ENCODE results near the gene IRF2BP2.
"Not testable (repeated sequence)": the region's sequence is repeated elsewhere in the genome, so short reads cannot be mapped to it uniquely, and the experiment has no call there.

The IRF2BP2 gene

DNA sequence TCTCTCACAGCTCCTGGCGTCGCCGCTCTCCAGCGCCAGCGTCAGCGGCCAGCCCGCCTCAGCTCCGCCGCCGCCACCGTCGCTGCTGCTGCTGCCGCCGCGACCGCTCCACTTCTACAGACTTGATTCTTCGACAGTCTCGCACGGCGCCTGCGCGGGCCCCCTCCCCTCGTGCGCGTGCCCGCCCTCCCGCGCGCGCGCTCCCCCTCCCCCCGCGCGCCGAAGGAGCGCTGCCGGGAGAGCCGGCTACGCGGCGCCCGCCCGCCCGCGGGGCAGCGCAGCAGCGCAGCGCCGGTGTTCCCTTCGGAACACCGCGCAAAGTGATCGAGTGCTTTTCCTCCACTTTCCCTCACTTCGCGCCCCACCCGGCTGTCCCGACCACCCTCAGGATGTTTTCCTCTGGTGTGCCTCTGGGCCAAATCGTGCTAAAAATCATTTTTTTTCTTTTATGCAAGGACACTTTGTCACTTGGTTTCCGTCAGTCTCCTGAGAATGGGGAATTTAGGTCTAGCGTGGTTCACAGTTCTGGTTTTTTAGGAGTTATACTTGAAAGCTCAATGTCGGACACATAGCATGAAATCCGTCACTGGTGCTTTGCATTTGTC is at the start of gene IRF2BP2:
Gene IRF2BP2, minus strand, starts transcription at position 118 of the 605 bp plus-strand sequence. CDS start 684 bp downstream, outside the sequence.
- peak; percentile 76 to 78 for DNase-seq (ENCODE audit: low read depth in 2 of 2)

DNA sequence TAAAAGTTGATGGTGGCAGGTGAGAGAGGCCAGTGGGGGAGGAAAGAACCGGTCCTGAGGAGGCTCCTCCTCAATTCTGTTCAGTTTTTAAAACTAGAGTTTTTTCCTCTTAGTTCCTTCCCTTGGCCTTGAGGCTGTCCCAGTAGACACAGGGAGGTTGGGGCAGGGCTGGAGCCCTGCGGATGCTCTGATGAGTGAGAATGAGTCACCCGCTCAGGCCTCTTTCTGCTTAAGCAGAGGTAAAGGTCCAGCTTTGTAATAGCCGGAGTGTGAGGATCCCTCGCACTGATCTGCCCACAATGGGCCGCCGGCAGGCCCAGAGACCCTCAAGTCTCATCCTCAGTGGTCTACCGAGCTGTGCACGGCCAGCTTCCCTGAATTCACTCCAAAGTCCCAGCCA is 49.6 kb upstream of the IRF2BP2 start:
- DNase-seq (ENCODE audit: low read depth in 2 of 2), result no peak

DNA sequence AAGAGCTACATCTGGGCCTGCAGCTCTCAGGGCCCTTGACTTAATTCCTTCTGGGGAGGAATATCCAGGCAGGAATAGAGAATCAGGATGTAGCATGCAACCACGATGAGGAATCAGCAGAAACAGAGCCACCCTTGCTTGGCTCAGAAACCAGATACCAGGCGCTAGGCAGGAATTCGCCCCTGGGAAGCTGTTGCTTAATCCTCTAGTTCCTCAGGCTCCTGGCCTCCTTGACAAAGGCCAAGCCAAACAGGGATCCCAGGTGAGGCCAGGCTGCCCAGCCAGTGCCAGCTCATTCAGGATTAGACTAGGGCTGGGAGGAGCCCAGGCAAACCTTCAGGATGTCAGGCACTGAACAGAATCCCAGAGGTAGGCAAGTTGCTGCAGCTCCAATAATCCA is 48.2 kb upstream of the IRF2BP2 start:
- no peak for DNase-seq (ENCODE audit: low read depth in 2 of 2)

DNA sequence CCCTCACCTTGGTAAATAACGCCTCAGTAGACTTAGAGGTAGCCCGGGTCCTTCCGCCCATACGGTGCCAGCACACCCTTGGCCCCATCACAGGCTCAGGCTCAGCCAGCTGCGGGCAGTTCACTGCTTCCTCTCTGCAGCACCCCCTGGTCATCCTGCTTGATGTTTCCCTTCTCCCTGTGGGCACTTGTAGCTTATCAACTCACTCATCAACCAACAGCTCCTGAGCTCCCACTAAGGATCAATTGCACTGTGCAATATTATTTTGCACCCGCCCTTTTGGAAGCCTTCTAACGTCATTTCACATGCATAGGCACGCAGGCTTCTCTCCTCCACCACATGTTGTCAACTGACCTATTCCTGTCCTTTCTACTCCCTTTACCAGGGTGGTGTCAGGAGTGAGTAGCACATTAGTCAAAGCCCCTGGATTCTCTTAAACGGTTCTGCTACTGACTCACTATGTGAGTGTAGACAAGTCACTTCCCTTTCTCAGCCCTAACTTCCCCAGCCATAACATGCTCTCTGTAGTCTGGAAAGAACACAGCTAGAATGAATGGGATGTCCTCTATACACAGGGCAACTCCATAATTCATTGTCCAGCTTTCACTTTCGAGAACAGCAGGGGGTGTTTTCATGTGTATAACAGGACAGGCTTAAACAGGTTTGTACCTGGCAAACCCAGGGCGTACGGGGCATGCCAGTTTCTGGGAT is 47.1 kb upstream of the IRF2BP2 start:
- DNase-seq (ENCODE audit: low read depth in 2 of 2), result no peak

DNA sequence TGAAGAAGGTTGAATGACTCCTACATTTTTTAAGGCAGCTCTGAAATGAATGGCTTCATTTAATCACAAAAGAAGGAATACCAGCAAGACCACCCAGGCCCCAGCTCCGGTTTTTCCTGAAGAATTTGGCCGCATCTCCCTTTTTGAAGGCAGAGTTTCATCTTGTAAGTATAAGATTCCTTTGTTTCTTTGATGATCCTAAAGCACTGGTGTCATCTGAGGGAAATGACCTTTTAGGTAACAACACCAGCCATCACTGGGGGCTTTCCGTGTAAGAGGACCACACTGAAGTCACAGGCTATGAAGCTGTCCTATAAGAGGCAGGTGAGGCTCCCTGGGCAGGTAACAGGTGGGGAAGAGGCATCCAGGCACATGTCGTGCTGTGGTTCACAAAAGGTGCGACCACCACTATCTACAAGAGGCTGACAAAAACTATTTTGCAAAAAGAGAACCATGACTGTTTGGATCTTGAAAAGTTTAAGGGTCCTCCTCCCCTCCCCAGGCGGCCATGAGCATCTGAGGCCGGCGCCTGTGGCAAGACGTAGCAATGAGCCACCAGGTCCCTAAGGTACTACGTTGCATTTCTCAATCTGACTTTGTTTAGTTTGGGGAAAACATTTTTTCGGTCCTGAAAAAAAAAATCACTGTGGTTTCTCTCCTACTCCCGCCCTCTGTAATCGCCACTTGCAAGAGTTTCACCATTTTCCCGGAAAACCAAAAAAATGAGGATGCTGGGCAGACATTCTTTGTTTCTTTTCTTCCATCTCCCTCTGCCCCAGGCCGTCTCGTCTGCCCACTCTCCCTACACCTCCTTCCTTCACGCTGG is 46.3 kb upstream of the IRF2BP2 start:
- DNase-seq (ENCODE audit: low read depth in 2 of 2), result no peak

DNA sequence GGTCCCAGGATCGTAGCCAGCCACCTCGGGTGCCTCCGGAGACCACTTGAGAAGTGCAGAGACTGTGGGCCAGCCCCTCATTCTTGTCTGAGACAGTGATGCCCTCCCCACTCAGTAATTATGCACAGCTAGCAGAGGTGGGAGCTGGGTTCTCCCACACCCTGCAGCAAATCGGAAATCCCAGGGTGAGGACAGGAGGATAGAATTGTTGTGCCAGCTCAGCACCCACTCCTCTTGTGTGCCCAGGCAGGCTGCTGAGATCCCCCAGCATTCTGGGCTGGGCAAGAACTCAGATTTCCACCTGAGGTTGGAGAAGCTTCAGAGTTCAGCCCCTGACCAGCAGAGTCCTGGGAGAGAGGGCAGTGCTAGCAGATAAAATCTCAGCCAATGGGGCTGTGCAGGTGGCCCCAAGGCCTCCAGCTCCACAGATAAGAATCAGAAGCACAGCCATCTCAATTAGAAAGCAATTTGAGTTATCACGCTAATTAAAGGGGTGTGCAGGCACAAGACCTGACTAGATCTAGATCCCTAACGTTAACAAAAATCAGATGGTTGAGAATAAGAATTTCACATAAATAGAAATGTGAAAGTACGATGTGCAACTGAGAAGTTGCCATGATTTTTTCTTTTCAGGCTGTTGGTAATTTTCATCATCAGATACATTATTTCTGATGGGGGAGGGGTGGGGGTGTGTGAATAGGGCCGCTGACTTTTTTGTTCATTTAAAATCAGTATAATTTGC is 45.5 kb upstream of the IRF2BP2 start:
- no peak for DNase-seq (ENCODE audit: low read depth in 2 of 2)

DNA sequence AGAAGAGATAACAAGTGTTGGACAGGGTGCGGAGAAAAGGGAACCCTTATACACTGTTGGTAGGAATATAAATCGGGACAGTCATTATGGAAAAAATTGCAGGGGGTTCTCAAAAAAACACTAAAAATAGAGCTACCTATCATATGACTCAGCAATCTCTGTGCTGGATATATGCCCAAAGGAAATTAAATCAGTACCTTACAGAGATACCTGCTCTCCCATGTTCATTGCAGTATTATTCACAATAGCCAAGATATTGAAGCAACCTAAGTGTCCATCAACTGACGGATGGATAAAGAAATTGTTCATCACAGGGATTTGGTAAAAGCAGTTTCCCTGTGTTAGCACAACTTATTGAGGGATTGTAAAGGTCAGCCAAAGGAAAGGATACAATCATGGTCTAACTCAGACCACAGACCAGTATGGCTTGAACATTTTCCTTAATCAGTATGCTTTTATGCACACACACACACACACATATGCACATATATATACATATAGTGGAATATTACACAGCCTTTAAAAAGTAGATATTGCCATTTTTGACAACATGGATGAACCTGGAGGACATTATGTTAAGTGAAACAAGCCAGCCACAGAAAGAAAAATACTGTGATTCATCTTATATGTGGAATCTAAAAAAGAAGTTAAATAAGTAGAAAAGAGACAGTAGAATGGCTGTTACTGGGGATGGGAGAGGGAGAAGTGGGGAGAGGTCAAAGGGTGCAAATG is 44.2 kb upstream of the IRF2BP2 start:
- no peak for DNase-seq (ENCODE audit: low read depth in 2 of 2)

DNA sequence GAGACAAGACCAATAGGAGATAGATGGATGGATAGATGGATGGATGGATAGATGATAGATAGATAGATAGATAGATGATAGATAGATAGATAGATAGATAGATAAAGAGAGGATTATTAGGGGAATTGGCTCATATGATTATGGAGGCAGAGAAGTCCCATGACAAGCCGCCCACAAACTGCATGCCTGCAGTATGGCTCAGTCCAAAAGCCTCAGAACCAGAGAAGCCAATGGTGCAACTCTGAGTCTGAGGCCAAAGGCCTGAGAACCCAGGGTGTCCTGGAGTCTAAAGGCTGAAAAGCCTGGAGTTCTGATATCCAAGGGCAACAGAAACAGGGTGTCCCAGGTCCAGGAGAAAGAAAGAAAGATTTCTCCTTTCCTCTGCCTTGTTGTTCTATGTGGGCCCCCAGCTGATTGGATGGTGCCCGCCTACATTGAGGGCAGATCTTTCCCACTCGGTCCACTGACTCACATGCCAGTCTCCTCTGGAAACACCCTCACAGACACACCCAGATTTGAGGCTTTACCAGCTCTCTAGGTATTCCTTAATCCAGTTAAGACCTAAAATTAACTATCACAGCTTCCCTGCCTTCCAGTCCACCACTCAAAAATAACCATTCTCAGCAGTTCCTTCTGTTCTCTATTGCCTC is 39.6 kb upstream of the IRF2BP2 start:
- DNase-seq (ENCODE audit: low read depth in 2 of 2), result no peak

DNA sequence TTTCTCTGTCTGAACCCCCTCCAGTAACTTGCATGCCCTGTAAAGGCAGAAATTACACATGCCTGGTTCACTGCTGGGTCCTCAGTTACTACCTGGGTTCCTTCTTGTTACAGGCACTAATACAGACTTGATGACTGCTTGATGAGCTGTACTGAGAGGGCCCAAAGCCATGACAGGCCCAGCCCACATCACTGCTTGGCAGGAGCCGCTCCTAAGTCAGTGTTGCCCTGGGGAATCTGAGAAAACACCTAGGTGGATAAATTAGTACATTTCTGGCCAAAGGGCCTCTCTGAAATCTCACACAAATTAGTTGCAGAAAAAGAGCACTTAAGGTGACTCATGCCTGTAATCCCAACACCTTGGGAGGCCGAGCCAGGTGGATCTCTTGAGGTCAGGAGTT is 37.8 kb upstream of the IRF2BP2 start:
- DNase-seq (ENCODE audit: low read depth in 2 of 2), result no peak

DNA sequence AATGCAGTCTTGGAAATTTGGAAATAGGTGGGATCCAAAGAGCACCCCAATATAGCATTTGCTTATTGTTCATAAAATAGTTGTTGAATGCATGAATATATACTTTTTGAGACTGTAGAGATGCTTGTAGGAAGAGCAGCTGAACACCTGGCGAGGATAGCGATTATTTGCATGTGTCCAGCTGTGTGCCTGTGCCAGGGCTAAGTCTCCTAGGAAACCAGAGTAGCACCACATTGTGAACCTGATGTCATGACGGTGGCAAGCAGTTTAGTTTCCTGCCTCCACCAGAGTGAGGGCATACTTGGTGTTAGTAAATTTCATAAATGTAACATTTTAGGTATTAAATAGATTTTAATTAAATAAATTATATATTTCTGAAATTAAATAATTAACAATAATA is 37.3 kb upstream of the IRF2BP2 start:
- no peak for DNase-seq (ENCODE audit: low read depth in 2 of 2)

DNA sequence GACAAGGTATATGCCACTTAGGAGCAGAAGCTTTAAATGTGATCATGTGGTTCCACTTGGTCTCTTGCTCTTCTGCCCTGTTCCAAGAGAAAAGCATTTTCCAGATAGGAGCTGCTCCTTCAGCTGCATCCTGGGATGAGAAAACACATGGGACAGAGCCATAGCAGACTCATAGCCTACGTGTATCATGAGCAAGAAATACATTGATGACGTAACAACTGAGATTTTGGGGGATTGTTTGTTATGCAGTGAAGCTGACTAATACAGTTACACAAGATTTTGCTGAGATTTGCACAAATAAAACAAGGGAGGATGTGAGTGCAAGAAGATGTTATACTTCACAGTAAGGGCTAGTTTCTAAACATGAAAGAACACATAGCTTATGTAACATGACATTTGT is 36.0 kb upstream of the IRF2BP2 start:
- DNase-seq (ENCODE audit: low read depth in 2 of 2), result no peak

DNA sequence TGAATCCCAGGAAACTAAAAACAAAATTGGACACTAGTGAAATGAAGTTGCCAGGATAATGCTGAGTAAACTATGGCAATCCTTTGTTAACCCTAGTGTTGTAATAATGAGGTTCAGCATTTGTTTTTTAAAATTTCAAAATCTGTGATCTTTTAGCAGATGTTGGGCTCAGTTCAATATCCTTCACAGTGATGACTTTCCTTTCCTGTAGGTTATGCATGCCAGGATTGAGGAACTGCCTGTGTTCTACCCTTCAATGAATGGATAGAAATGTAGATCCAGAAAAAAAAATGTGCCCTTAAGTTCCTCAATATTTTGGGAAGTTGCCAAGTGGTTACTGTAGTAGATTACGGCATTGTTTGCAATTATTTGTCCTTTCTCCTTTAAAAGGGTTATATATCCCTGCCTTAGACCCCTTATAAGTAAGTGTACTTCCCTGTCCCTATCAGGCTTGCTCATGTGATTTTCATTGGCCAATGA is 35.5 kb upstream of the IRF2BP2 start:
- DNase-seq (ENCODE audit: low read depth in 2 of 2), result no peak

DNA sequence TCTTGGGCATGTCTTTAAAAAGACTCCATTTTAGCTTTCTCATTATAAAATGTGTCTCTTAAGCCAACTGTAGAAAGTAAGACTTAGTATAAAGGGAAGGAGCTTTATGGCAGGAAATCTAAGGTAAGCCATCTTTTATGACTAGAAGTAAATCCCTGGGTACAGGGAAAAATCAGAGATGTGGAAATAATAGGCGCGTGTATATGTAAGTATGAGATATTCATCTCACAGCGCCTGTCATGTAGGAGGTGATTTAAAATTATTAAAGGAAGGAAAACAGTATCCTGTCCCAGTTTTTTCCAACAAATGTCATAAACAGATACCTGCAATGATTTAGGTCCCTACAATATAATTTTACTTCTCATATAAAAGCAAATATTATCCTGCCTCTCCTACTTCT is 35.0 kb upstream of the IRF2BP2 start:
- no peak for DNase-seq (ENCODE audit: low read depth in 2 of 2)

DNA sequence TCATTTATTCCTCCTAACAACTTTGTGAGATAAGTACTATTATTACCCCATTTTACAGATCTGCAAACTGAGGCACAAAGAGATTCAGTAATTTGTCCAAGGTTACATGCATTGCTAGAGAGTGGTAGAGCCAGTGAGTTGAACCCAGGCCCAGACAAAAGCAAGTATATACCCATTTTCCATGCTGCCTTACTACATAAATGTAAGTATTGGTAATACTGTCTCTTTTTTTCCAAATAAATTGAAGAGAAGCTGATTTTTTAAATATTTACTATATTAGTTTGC is 33.8 kb upstream of the IRF2BP2 start:
- DNase-seq (ENCODE audit: low read depth in 2 of 2), result no peak

DNA sequence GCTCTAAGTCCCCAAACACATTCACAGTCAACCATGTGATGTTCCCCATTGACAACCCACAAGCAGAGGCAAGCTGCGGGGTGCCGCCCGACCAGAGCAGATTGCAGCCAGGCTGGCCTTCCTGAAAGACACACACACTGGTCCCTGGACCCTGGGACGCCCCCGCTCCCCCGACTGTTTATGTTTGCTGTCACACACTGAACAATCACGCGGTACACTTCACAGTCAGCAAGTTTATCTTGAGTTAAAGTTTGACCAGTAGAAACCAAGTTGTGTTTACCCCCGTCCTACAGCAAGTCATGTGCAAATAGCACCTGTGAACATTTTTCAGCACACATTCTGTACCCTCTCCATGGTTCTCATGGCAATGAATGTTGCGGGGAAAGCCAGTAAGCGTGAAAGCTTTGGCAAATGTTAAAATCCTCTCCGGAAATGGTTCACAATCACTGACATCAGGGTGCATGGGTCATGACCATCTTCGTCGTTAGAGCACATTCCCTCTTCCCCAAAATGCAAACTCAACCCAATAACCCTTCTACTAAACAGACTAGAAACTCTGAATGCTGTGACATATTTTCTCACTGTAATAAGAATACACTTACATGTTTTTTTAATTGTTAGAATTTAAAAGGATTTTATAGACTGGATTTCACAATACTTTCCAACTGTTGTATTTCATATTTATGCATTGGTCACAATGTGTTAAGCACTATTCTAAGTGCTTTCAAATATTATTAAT is 33.3 kb upstream of the IRF2BP2 start:
- DNase-seq (ENCODE audit: low read depth in 2 of 2), result no peak

DNA sequence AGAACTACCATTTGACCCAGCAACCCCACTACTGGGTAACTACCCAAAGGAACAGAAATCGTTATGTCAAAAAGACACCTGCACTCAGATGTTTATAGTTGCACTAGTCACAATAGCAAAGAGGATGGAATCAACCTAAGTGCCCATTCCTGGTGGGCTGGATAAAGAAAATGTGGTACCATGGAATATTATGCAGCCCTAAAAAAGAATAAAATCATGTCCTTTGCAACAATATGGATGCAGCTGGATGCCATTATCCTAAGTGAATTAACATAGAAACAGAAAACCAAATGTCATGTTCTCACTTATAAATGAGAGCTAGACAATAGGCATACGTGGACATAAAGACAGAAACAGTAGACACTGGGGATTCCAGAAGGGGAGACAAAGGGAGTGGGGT is 32.5 kb upstream of the IRF2BP2 start:
- DNase-seq (ENCODE audit: low read depth in 2 of 2), result no peak

DNA sequence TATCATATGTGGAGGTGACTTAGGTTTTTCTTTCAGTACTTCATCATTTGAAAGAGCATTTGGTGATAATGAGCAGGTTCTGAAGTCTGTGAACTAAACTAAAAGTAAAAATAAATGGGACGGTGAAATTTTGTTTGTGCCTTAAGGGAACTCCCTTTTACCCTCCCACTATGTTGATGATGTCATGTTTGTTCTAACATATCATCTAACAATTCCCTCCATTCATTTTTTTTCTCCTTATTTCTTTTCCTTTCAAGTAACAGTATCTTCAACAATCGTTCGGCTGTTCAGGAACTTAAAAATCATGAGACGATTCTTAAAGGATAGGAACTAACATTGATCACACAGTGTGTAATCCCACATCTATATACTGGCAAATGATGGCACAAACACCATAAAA is 30.0 kb upstream of the IRF2BP2 start:
- no peak for DNase-seq (ENCODE audit: low read depth in 2 of 2)

DNA sequence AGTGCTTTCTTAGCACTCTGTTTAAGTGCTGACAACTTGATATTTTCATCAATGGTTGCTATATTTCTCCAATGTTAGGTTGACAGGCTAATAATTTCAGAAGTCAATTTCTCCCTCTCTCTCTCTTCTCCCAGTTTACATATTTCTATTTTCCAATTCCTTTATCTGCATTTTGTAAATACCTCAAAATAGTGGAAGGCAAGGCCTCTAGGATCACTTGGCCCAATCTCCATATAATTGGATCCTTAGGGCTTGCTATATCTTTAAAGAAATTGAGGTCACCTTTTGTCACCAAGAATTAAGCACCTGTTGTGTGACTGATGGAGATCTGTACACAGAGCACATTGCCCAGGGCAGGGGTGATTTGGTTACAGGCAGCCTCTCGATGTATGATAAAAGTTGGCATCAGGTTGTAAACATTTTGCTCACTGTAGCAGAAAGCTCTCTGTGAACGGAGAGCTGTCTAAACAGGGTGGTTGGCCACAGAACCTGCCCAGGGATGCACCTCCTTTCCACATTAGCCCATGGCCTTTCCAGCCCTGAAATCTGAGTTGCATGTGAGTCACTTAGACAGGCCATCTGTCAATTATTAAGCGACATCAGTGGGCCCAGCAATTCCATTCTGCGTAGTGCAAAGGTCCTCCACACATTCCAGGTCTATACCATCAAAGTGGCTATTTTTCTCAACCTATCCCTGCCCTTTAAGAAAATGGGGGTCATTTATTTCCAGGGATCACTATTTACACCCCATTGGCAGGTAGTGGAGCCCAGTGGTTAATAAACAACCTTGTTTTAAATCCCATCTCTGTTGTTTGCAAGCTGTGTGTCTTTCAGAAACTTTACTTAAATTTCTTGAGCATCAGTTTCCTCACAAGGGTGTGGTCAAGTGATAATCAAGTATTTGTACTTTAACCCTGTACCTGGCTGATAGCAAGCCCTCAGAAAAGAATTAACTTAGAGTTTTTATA is 29.1 kb upstream of the IRF2BP2 start:
- DNase-seq (ENCODE audit: low read depth in 2 of 2), result no peak

DNA sequence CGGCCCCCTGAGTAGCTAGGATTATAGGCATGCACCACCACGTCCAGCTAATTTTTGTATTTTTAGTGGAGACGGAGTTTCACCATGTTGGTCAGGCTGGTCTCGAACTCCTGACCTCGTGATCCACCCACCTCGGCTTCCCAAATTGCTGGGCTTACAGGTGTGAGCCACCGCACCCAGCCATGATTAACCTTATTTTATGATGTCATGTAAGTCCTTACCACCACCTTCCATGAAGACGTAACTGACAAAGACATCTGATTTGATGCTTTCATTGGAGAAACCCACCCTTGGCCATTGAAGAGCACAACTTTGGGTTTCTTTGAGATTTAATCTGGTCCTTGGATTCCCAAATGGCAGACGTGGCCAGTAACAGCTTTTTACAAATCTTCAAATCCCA is 24.9 kb upstream of the IRF2BP2 start:
- DNase-seq (ENCODE audit: low read depth in 2 of 2), result not testable (repeated sequence)
